Measurements from ENCODE around the gene TADA2A.

The TADA2A gene

GRCh38 chr17:37465069-37465616 lies 58.5 kb downstream of the TADA2A start:
- ChIA-PET POLR2A (ENCODE audit: low non-redundant PET) (no interaction called here), CTCF (no interaction called here)
- TF ChIP-seq, protein P1, sequence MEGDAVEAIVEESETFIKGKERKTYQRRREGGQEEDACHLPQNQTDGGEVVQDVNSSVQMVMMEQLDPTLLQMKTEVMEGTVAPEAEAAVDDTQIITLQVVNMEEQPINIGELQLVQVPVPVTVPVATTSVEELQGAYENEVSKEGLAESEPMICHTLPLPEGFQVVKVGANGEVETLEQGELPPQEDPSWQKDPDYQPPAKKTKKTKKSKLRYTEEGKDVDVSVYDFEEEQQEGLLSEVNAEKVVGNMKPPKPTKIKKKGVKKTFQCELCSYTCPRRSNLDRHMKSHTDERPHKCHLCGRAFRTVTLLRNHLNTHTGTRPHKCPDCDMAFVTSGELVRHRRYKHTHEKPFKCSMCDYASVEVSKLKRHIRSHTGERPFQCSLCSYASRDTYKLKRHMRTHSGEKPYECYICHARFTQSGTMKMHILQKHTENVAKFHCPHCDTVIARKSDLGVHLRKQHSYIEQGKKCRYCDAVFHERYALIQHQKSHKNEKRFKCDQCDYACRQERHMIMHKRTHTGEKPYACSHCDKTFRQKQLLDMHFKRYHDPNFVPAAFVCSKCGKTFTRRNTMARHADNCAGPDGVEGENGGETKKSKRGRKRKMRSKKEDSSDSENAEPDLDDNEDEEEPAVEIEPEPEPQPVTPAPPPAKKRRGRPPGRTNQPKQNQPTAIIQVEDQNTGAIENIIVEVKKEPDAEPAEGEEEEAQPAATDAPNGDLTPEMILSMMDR (conservative IDR thresholded peaks at IDR 0.05; ENCODE audit: low read depth) = no peak
- peak overlapping the region; percentile 33; the same call in 1 of the 2 replicates for H3K27ac ChIP-seq
- DNase-seq (ENCODE audit: low spot score) = peak; percentile 57

GRCh38 chr17:37466471-37466870 lies 59.8 kb downstream of the TADA2A start:
- DNase-seq (ENCODE audit: low spot score) = peak; percentile 34
- ChIA-PET POLR2A (ENCODE audit: low non-redundant PET) (no interaction called here), CTCF (no interaction called here)
- H3K27ac ChIP-seq = peak overlapping the region; percentile 67
- TF ChIP-seq, protein P1 (conservative IDR thresholded peaks at IDR 0.05; ENCODE audit: low read depth) = no peak

GRCh38 chr17:37470181-37470580 lies 63.5 kb downstream of the TADA2A start:
- TF ChIP-seq, protein P1 (conservative IDR thresholded peaks at IDR 0.05; ENCODE audit: low read depth) = no peak
- H3K27ac ChIP-seq = no peak overlapping the region
- DNase-seq (ENCODE audit: low spot score) = no peak
- CTCF ChIA-PET = no interaction called here
- POLR2A ChIA-PET (ENCODE audit: low non-redundant PET) = no interaction called here

- ChIA-PET POLR2A (ENCODE audit: low non-redundant PET) (interaction anchor here (1.0 kb wide), 2 partner anchors 14 to 69 kb away, joined by 3 to 4 read pairs; partner anchors contain the start of gene DUSP14), CTCF (no interaction called here)
- peak overlapping the region; percentile 88 for H3K27ac ChIP-seq
- DNase-seq (ENCODE audit: low spot score) = no peak
- TF ChIP-seq, protein P1 (conservative IDR thresholded peaks at IDR 0.05; ENCODE audit: low read depth) = no peak
These were observed 69.2 kb downstream of the TADA2A start for GRCh38 chr17:37475731-37476420.

DNA sequence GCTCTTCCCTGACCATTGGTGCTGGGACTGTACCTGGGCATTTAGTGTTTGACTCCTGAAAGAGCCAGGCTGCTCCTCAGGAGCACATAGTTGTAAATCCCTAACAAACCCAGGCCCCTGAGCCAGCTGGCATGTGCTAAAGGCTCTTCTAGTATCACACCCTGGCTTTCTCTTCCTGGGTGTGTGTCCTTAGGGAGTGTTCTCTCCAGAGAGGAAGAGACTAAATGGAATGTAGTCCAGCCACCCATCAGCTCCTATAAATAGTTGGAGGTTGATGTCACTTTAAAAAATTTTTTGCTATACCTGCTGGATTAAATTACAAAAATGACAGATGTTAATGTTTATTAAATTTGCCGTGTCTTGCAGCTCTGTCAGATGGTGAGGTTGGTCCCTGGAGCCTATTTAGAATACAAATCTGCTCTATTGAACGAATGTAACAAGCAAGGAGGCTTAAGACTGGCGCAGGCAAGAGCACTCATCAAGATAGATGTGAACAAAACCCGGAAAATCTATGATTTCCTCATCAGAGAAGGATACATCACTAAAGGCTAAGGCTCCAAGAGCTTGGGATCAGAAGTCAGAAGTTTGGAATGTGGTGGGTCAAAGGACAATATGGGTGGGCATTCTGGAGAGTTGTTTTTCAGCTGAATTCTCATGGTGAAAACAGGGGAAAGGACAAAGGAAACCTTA lies 69.9 kb downstream of the TADA2A start:
- DNase-seq (ENCODE audit: low spot score) = peak; percentile 89
- TF ChIP-seq, protein P1 (conservative IDR thresholded peaks at IDR 0.05; ENCODE audit: low read depth) = no peak
- POLR2A ChIA-PET (ENCODE audit: low non-redundant PET) = interaction anchor here (0.5 to 1.0 kb wide), 2 partner anchors 69 to 72 kb away, joined by 3 to 4 read pairs; no protein-coding TSS in a partner anchor

DNA sequence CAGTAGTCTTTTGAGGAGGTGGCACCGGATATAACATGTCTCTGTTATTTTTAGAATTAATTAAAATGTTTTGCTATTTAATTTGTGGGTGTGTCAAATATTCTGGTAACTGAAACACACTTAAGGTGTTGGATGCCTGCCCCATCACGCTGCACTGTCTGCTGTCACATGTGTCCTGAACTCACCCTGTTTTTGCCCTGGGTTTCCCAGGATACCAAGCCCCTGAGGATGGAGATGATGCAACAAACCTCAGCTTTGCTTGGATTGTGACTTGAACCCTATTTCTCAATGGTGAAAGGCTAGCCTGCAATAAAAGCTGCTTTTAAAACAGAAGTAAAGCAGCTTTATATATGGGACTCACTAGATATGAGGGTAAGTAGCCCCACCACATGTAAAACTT lies 71.5 kb downstream of the TADA2A start:
- no peak for DNase-seq (ENCODE audit: low spot score)
- POLR2A ChIA-PET (ENCODE audit: low non-redundant PET) = no interaction called here
- TF ChIP-seq, protein P1 (conservative IDR thresholded peaks at IDR 0.05; ENCODE audit: low read depth) = no peak
- CTCF ChIA-PET = interaction anchor here (1.5 kb wide), 1 partner anchor 50 kb away, joined by 4 read pairs; no protein-coding TSS in a partner anchor
- peak overlapping the region; percentile 88 for H3K27ac ChIP-seq

More for the DNA sequence above, 69.9 kb downstream of the TADA2A start:
- CTCF ChIA-PET = no interaction called here
- H3K27ac ChIP-seq = peak overlapping the region; percentile 88
